Measurements from ENCODE around the gene FLRT3. TPM values are rescaled to one million over a fixed set of nuclear protein-coding genes. Genes with fewer than 3 reads are reported as not detected.

Gene FLRT3
- total RNA-seq, 4 donors from 2014 or later: 0.42 to 1.3 (median 0.90) TPM

- DNase-seq (ENCODE audit: extremely low spot score): no peak
- H3K27me3 ChIP-seq: no peaks in the 10 kb centered on the region
- H3K9me3 ChIP-seq: no peaks in the 10 kb centered on the region
- no peak overlapping the region for H3K27ac ChIP-seq (replicated peaks in 1 of 4)
- 50% methylated on average over 2 of the region's 2 CpGs for WGBS
- peaks cover 0 to 10% (median 6%) of the 10 kb centered on the region in 4 donors for H3K4me1 ChIP-seq
- H3K4me3 ChIP-seq: no peak overlapping the region
- TF ChIP-seq POLR2A (IDR thresholded peaks at IDR 0.05; ENCODE audit: low read depth) (no peak), CTCF (IDR thresholded peaks at IDR 0.05) (no peak), POLR2AphosphoS5 (IDR thresholded peaks at IDR 0.05) (no peak), EP300 (IDR thresholded peaks at IDR 0.05) (no peak)
- H3K36me3 ChIP-seq: no peaks in the 10 kb centered on the region
- intact Hi-C loops (cut with DNase I): no loop called here
Observed at GRCh38 chr20:14313341-14314020, 23.9 kb downstream of the FLRT3 start.

GRCh38 chr20:14312001-14312400 lies 25.4 kb downstream of the FLRT3 start:
- WGBS: 85% methylated on average over 2 of the region's 2 CpGs
- Histone ChIP-seq H3K9me3 (no peaks in the 10 kb centered on the region), H3K4me1 (peaks cover 0 to 10% (median 6%) of the 10 kb centered on the region in 4 donors), H3K27me3 (no peaks in the 10 kb centered on the region), H3K36me3 (no peaks in the 10 kb centered on the region), H3K4me3 (no peak overlapping the region), H3K27ac (replicated peaks in 1 of 4) (no peak overlapping the region)
- DNase-seq (ENCODE audit: extremely low spot score): no peak
- intact Hi-C loops (cut with DNase I): no loop called here
- no peak for TF ChIP-seq CTCF (IDR thresholded peaks at IDR 0.05)
- TF ChIP-seq EP300 (IDR thresholded peaks at IDR 0.05): no peak
- TF ChIP-seq POLR2AphosphoS5 (IDR thresholded peaks at IDR 0.05): no peak
- no peak for TF ChIP-seq POLR2A (IDR thresholded peaks at IDR 0.05; ENCODE audit: low read depth)

- no peak for TF ChIP-seq POLR2A (IDR thresholded peaks at IDR 0.05; ENCODE audit: low read depth)
- peaks cover 0 to 10% (median 6%) of the 10 kb centered on the region in 4 donors for H3K4me1 ChIP-seq
- intact Hi-C loops (cut with DNase I): no loop called here
- 75% methylated on average over 5 of the region's 5 CpGs for WGBS
- H3K4me3 ChIP-seq: no peak overlapping the region
- no peak for DNase-seq (ENCODE audit: extremely low spot score)
- no peaks in the 10 kb centered on the region for H3K9me3 ChIP-seq
- no peak overlapping the region for H3K27ac ChIP-seq (replicated peaks in 1 of 4)
- H3K27me3 ChIP-seq: no peaks in the 10 kb centered on the region
- no peaks in the 10 kb centered on the region for H3K36me3 ChIP-seq
Observed at GRCh38 chr20:14310977-14311627, 26.3 kb downstream of the FLRT3 start.

GRCh38 chr20:14307956-14308355 lies 29.5 kb downstream of the FLRT3 start:
- no peaks in the 10 kb centered on the region for H3K9me3 ChIP-seq
- TF ChIP-seq POLR2AphosphoS5 (IDR thresholded peaks at IDR 0.05): no peak
- H3K4me1 ChIP-seq: no peaks in the 10 kb centered on the region
- no peak overlapping the region for H3K4me3 ChIP-seq
- H3K36me3 ChIP-seq: no peaks in the 10 kb centered on the region
- WGBS: 80% methylated on average over 2 of the region's 2 CpGs
- no peak for DNase-seq (ENCODE audit: extremely low spot score)
- H3K27ac ChIP-seq (replicated peaks in 1 of 4): no peak overlapping the region
- H3K27me3 ChIP-seq: no peaks in the 10 kb centered on the region
- intact Hi-C loops (cut with DNase I): no loop called here

DNA sequence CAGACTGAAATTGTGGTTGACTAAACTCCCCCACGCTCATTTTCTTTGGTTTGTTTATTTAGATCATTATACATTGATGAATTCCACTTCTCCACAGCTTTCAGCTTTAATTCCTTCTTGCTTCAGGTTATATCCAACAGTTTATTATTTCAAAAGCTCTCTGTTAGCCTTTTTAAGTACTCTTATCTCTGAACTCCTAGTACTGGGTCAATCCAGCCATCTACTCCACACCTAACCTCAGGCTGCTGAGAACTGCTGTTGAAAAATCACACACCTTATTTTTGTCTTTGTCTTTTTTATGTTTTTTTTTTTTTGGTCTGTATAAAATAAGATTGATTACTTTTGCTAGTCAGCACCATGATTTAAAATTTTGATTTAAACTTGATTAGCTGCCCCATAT lies 32.9 kb downstream of the FLRT3 start:
- H3K4me3 ChIP-seq: no peak overlapping the region
- H3K27ac ChIP-seq (replicated peaks in 1 of 4): no peak overlapping the region
- H3K4me1 ChIP-seq: no peaks in the 10 kb centered on the region
- DNase-seq (ENCODE audit: extremely low spot score): no peak
- peaks cover 0 to 6% (median 0%) of the 10 kb centered on the region in 4 donors for H3K9me3 ChIP-seq
- no peaks in the 10 kb centered on the region for H3K36me3 ChIP-seq
- TF ChIP-seq POLR2AphosphoS5 (IDR thresholded peaks at IDR 0.05): no peak
- no peak for TF ChIP-seq POLR2A (IDR thresholded peaks at IDR 0.05; ENCODE audit: low read depth)
- TF ChIP-seq EP300 (IDR thresholded peaks at IDR 0.05): no peak
- TF ChIP-seq CTCF (IDR thresholded peaks at IDR 0.05): no peak
- no peaks in the 10 kb centered on the region for H3K27me3 ChIP-seq
- WGBS: 72% methylated on average over 1 of the region's 1 CpG
- intact Hi-C loops (cut with DNase I): no loop called here

All from esophagus muscularis mucosa (tissue), 4 donors.